GM19372 (cell line): ENCODE measurements around the gene VAV2.

Experiments
- ATAC-seq: cut with Tn5 transposase; IDR thresholded peaks from one replicate; pipeline ENCODE4 v1.9.1; 2021; ENCODE audit warnings: mild to moderate bottlenecking, low read depth, moderate library complexity; ENCODE audit not compliant: unreplicated experiment

VAV2 gene

GRCh38 chr9:133956520-133957076, 35.5 kb downstream of the VAV2 start:
- no peak for ATAC-seq

- ATAC-seq = no peak
Observed at GRCh38 chr9:133955821-133956411, 36.2 kb downstream of the VAV2 start.

- no peak for ATAC-seq
Observed at GRCh38 chr9:133954862-133955529, 37.1 kb downstream of the VAV2 start.

- ATAC-seq = no peak
Observed at GRCh38 chr9:133953976-133954709, 38.0 kb downstream of the VAV2 start.

- no peak for ATAC-seq
Observed at GRCh38 chr9:133953621-133953975, 38.5 kb downstream of the VAV2 start.

- ATAC-seq = no peak
Observed at GRCh38 chr9:133952598-133953550, 39.2 kb downstream of the VAV2 start.

- no peak for ATAC-seq
Observed at GRCh38 chr9:133951265-133951664, 40.9 kb downstream of the VAV2 start.

- ATAC-seq = no peak
Observed at GRCh38 chr9:133950629-133951111, 41.5 kb downstream of the VAV2 start.

- no peak for ATAC-seq
Observed at GRCh38 chr9:133950192-133950591, 41.9 kb downstream of the VAV2 start.

GRCh38 chr9:133949486-133950061, 42.5 kb downstream of the VAV2 start:
- no peak for ATAC-seq

GRCh38 chr9:133948561-133949485, 43.3 kb downstream of the VAV2 start:
- no peak for ATAC-seq

GRCh38 chr9:133948131-133948530, 44.0 kb downstream of the VAV2 start:
- ATAC-seq = no peak

GRCh38 chr9:133946840-133947486, 45.2 kb downstream of the VAV2 start:
- no peak for ATAC-seq

GRCh38 chr9:133945977-133946753, 46.0 kb downstream of the VAV2 start:
- ATAC-seq = peak; percentile 59

- ATAC-seq = no peak
Observed at GRCh38 chr9:133945314-133945975, 46.7 kb downstream of the VAV2 start.

GRCh38 chr9:133944746-133945135, 47.4 kb downstream of the VAV2 start:
- no peak for ATAC-seq
